ENCODE results near the gene CEP55. TPM values are rescaled to one million over a fixed set of nuclear protein-coding genes. Genes with fewer than 3 reads are reported as not detected.

Gene CEP55
- total RNA-seq, 2 experiments from 2014 or later = 44.6 to 45.0 TPM

DNA sequence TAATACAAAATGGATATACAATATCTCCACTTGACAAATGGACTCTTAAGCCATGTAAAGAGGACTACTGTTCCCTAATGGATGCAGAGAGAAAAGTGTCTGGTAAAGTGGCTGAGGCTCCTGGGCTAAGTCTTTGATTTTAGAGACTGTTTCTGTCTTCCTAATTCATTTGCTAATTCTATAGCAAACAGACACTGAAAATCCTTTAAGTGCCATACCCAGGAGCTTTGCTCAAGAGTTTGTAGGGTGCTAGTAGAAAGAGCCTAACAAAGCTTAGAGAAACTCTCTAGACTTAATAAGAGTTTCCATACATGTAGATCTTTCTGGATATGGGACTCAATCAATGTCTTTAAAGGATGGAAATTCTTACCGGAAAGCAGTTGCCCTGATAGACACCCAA is 16.7 kb downstream of the CEP55 start:
- intact Hi-C loops (cut with micrococcal nuclease) = no loop called here
- Mint-ChIP-seq H3K27me3 (no peaks in the 10 kb centered on the region), H3K9me3 (no peaks in the 10 kb centered on the region), H3K36me3 (ENCODE audit: low read depth) (peaks cover 31% of the 10 kb centered on the region), H3K4me1 (ENCODE audit: low read depth) (peaks cover 4% of the 10 kb centered on the region), H3K27ac (no peak overlapping the region), H3K4me3 (no peak overlapping the region)
- POLR2A ChIA-PET = no interaction called here
- TF ChIP-seq CTCF (IDR thresholded peaks at IDR 0.05) = no peak
- ATAC-seq (no peak), DNase-seq (no peak)
- CTCF ChIA-PET = interaction anchor here (0.7 to 7.7 kb wide), 8 partner anchors 9 to 155 kb away, joined by 3 to 133 read pairs (median 6); partner anchors contain the start of gene MYOF

GRCh38 chr10:93514521-93514920 is 18.1 kb downstream of the CEP55 start:
- TF ChIP-seq CTCF (IDR thresholded peaks at IDR 0.05) = no peak
- ChIA-PET POLR2A (no interaction called here), CTCF (interaction anchor here (1.8 to 7.6 kb wide), 3 partner anchors 19 to 135 kb away, joined by 5 to 64 read pairs (median 8); partner anchors contain the start of gene MYOF)
- DNase-seq (no peak), ATAC-seq (no peak)
- intact Hi-C loops (cut with micrococcal nuclease) = no loop called here
- H3K4me1 Mint-ChIP-seq (ENCODE audit: low read depth) = peaks cover 3% of the 10 kb centered on the region
- H3K9me3 Mint-ChIP-seq = no peaks in the 10 kb centered on the region
- peaks cover 34% of the 10 kb centered on the region for H3K36me3 Mint-ChIP-seq (ENCODE audit: low read depth)
- no peaks in the 10 kb centered on the region for H3K27me3 Mint-ChIP-seq
- no peak overlapping the region for H3K27ac Mint-ChIP-seq
- no peak overlapping the region for H3K4me3 Mint-ChIP-seq

- intact Hi-C loops (cut with micrococcal nuclease) = no loop called here
- TF ChIP-seq CTCF (IDR thresholded peaks at IDR 0.05) = no peak
- Mint-ChIP-seq H3K36me3 (ENCODE audit: low read depth) (peaks cover 38% of the 10 kb centered on the region), H3K27me3 (no peaks in the 10 kb centered on the region), H3K9me3 (no peaks in the 10 kb centered on the region), H3K4me1 (ENCODE audit: low read depth) (no peaks in the 10 kb centered on the region), H3K27ac (no peak overlapping the region), H3K4me3 (no peak overlapping the region)
- CTCF ChIA-PET = interaction anchor here (0.9 to 2.6 kb wide), 3 partner anchors 33 to 139 kb away, joined by 3 to 7 read pairs (median 5); partner anchors contain the start of gene MYOF
- DNase-seq (no peak), ATAC-seq (no peak)
- POLR2A ChIA-PET = interaction anchor here (1.2 kb wide), 1 partner anchor 139 kb away, joined by 3 read pairs; no protein-coding TSS in a partner anchor
Measured at GRCh38 chr10:93515071-93516005, 18.9 kb downstream of the CEP55 start.

DNA sequence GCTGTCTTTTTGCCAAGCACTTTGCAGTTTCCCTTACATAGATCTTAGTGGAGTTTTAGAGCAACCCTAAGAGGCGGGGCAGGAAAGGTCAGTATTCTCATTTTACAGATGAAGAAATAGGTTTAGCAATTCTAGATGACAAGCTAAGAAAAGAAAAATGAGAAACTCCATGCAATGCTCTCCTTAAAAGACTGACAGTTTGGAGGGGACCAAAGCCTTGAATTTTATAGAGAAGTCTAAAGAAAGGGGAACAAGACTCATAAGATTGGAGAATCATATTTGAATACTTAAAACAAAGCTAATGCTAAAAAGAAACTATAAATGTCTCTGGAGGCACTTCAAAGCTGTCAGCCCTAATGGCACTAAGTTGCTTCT is 19.6 kb downstream of the CEP55 start:
- Mint-ChIP-seq H3K9me3 (no peaks in the 10 kb centered on the region), H3K27me3 (no peaks in the 10 kb centered on the region)
- intact Hi-C loops (cut with micrococcal nuclease) = no loop called here

More for the DNA sequence above, 19.6 kb downstream of the CEP55 start:
- POLR2A ChIA-PET = interaction anchor here (0.6 to 1.2 kb wide), 2 partner anchors 139 to 167 kb away, joined by 3 to 4 read pairs; no protein-coding TSS in a partner anchor
- H3K36me3 Mint-ChIP-seq (ENCODE audit: low read depth) = peaks cover 37% of the 10 kb centered on the region
- no peaks in the 10 kb centered on the region for H3K4me1 Mint-ChIP-seq (ENCODE audit: low read depth)
- DNase-seq = no peak
- H3K4me3 Mint-ChIP-seq = no peak overlapping the region
- CTCF ChIA-PET = interaction anchor here (0.7 to 2.6 kb wide), 4 partner anchors 25 to 159 kb away, joined by 3 to 7 read pairs (median 3); partner anchors contain the start of gene MYOF
- TF ChIP-seq CTCF (IDR thresholded peaks at IDR 0.05) = no peak
- ATAC-seq = no peak
- no peak overlapping the region for H3K27ac Mint-ChIP-seq
